GM12878 (cell line): ENCODE results near the gene NHSL1.

Source experiments
- BACH1 ChIP-seq: fragments of 450-650 bp; IDR thresholded peaks from 2 replicates; pipeline ENCODE4 v1.6.1; 2017; ENCODE audit warnings: mild to moderate bottlenecking, borderline replicate concordance
- FOXM1 ChIP-seq: IDR thresholded peaks from 2 replicates; pipeline ENCODE4 v1.6.1; 2012; ENCODE audit warnings: low read depth, mild to moderate bottlenecking, inconsistent platforms, low read length, moderate library complexity
- JUND ChIP-seq: IDR thresholded peaks from 2 replicates; pipeline ENCODE4 v1.6.1; 2012; ENCODE audit warnings: low read depth, mild to moderate bottlenecking, low read length, improper control_type of control experiment, moderate library complexity
- KDM1A ChIP-seq: fragments of 200-600 bp; sonication (generic); IDR thresholded peaks from 2 replicates; pipeline ENCODE4 v1.6.1; 2016; ENCODE audit warnings: borderline replicate concordance
- MEF2A ChIP-seq: IDR thresholded peaks from 2 replicates; pipeline ENCODE4 v1.6.1; 2011; ENCODE audit warnings: low read depth, mild to moderate bottlenecking, low read length, moderate library complexity; ENCODE audit not compliant: insufficient read depth
- NFIC ChIP-seq: IDR thresholded peaks from 2 replicates; pipeline ENCODE4 v1.6.1; 2012; ENCODE audit warnings: low read depth, mild to moderate bottlenecking, inconsistent platforms, low read length, moderate library complexity
- NR2C2 ChIP-seq: IDR thresholded peaks from 2 replicates; pipeline ENCODE4 v1.6.1; 2011; ENCODE audit warnings: borderline replicate concordance, low read depth; ENCODE audit not compliant: control insufficient read depth, insufficient read length
- PAX5 ChIP-seq: IDR thresholded peaks from 2 replicates; pipeline ENCODE4 v1.6.1; 2011; ENCODE audit warnings: low read depth, low read length, borderline replicate concordance
- POLR2A ChIP-seq: IDR thresholded peaks from 2 replicates; pipeline ENCODE4 v1.6.1; 2011; ENCODE audit warnings: low read depth, mild to moderate bottlenecking, low read length
- POLR2AphosphoS5 ChIP-seq: IDR thresholded peaks from 2 replicates; pipeline ENCODE4 v1.6.1; 2011; ENCODE audit warnings: mild to moderate bottlenecking, low read length, inconsistent platforms
- ZNF217 ChIP-seq: fragments of 450-650 bp; IDR thresholded peaks from 2 replicates; pipeline ENCODE4 v1.6.1; 2017; ENCODE audit warnings: antibody characterized with exemption, mild to moderate bottlenecking
- ZZZ3 ChIP-seq: IDR thresholded peaks from 2 replicates; pipeline ENCODE4 v1.6.1; 2011; ENCODE audit warnings: low read depth; ENCODE audit not compliant: control insufficient read depth, insufficient read length
- TF ChIP-seq, protein P1 (sequence below), 3 experiments: IDR thresholded peaks in 2 of 3; conservative IDR thresholded peaks in 1 of 3; 2 replicates each; pipeline ENCODE4 v1.5.1; 2011; ENCODE audit warnings: low read depth in 3 of 3, low read length in 3 of 3, mild to moderate bottlenecking in 3 of 3, control low read depth in 2 of 3, moderate library complexity in 2 of 3, inconsistent platforms in 1 of 3, mixed read lengths in 1 of 3; ENCODE audit not compliant: control insufficient read depth in 2 of 3, insufficient read depth in 1 of 3; ENCODE audit errors: extremely low read depth in 1 of 3

DNA sequence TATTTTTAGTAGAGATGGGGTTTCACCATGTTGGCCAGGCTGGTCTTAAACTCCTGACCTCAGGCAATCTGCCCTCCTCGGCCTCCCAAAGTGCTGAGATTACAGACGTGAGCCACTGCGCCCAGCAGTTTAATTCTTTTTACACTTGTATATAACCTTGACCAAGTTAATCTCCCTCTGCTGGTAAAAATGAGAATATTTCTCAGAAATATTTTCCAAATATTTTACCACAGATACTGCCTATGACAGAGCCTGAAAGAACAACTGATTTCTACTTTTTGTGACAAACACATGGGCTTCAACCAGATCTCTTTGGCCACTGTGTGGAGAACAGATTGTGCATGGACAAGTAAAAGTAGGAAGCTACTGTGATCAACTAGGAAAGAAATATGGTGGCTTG, 21.2 kb upstream of the NHSL1 start:
- TF ChIP-seq ZNF217 (no peak), BACH1 (no peak), MEF2A (no peak), NR2C2 (no peak), FOXM1 (no peak), PAX5 (no peak), NFIC (no peak), POLR2AphosphoS5 (no peak), JUND (no peak), POLR2A (no peak), ZZZ3 (no peak), KDM1A (no peak)
- TF ChIP-seq, protein P1, sequence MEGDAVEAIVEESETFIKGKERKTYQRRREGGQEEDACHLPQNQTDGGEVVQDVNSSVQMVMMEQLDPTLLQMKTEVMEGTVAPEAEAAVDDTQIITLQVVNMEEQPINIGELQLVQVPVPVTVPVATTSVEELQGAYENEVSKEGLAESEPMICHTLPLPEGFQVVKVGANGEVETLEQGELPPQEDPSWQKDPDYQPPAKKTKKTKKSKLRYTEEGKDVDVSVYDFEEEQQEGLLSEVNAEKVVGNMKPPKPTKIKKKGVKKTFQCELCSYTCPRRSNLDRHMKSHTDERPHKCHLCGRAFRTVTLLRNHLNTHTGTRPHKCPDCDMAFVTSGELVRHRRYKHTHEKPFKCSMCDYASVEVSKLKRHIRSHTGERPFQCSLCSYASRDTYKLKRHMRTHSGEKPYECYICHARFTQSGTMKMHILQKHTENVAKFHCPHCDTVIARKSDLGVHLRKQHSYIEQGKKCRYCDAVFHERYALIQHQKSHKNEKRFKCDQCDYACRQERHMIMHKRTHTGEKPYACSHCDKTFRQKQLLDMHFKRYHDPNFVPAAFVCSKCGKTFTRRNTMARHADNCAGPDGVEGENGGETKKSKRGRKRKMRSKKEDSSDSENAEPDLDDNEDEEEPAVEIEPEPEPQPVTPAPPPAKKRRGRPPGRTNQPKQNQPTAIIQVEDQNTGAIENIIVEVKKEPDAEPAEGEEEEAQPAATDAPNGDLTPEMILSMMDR (IDR thresholded peaks at IDR 0.05 in 2 of 3, conservative IDR thresholded peaks at IDR 0.05 in 1 of 3; ENCODE audit: control insufficient read depth in 2 of 3, extremely low read depth in 1 of 3, insufficient read depth in 1 of 3, low read depth in 3 of 3, low read length in 3 of 3), result peak; percentile 19 to 25 (median 20); a peak in 3 of 6 replicates
